Measurements from ENCODE around the gene CLDN12. TPM values are rescaled to one million over a fixed set of nuclear protein-coding genes. Genes with fewer than 3 reads are reported as not detected.

The CLDN12 gene
- total RNA-seq, 4 donors from 2014 or later = 10.0 to 17.8 (median 14.6) TPM

DNA sequence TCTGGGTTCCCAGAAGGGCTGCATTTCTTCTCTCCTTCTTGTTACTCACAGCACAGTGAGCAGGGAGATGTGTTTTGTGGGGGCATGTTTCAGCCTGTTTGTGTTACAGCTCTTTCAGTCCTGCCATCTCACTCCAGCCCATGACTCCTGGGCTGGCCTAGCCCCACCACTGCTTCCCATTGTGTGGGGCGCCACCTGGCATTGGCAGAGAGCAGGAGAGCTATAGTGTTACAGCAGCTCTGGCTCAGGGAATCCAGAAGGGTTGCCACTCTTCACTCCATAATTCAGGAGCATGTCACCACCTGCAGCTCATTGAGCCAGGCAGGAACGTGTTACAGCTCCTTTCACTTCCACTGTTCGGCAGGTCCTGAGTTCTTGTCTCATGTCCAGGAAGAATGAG is 30.0 kb downstream of the CLDN12 start:
- TF ChIP-seq, protein P1, sequence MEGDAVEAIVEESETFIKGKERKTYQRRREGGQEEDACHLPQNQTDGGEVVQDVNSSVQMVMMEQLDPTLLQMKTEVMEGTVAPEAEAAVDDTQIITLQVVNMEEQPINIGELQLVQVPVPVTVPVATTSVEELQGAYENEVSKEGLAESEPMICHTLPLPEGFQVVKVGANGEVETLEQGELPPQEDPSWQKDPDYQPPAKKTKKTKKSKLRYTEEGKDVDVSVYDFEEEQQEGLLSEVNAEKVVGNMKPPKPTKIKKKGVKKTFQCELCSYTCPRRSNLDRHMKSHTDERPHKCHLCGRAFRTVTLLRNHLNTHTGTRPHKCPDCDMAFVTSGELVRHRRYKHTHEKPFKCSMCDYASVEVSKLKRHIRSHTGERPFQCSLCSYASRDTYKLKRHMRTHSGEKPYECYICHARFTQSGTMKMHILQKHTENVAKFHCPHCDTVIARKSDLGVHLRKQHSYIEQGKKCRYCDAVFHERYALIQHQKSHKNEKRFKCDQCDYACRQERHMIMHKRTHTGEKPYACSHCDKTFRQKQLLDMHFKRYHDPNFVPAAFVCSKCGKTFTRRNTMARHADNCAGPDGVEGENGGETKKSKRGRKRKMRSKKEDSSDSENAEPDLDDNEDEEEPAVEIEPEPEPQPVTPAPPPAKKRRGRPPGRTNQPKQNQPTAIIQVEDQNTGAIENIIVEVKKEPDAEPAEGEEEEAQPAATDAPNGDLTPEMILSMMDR (IDR thresholded peaks at IDR 0.05; ENCODE audit: low read depth) = no peak

DNA sequence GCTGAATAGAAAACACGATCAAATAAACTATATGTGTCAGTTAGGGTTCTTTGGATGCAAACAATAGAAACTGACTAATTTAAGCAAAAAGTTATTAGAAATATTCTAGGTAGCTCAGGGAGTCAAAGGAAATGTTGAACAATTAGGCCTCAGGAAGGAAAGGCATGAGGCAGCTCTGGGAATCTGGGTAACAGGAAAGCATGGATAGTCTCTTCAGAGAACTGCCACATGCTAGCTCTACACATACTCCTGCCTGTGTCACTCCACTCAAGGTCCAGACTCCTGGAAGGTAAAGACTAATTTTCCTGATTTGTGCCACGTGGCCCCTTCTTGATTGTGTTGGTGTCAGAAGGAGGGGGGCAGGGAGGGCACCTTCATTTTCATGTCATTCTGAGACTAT is 42.4 kb downstream of the CLDN12 start:
- TF ChIP-seq, protein P1 (IDR thresholded peaks at IDR 0.05; ENCODE audit: low read depth) = no peak

DNA sequence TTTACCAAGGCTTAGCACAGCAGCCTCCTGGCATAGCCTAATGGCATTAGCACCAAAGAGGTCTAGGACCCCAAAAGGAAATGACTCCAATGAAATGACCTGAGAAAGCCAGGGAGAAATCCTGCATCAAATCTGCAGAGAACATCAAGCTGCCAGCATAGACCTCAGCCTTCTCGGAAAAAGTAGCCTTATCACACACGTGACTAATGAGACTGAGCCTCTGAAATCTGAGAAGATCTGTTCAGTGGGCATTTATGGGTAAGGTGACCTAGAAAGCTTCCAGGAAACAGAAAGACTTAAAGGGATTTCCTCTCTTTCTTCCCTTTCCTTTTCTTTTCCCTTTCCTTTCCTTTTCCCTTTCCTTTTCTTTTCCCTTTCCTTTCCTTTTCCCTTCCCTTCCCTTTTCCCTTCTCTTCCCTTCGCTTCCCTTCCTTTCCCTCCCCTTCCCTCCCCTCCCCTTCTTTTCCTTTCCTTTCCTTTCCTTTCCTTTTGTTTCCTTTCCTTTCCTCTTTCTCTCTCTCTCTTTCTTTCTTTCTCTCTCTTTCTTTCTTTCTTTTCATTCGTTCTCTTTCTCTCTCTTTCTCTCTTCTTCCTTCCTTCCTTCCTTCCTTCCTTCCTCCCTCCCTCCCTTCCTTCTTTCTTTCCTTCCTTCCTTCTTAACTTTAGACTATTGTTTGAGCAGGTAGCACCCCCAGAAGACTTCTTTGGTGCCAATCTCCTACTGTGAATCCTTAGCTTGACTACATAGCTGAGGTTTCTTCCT is 43.1 kb downstream of the CLDN12 start:
- TF ChIP-seq, protein P1 (IDR thresholded peaks at IDR 0.05; ENCODE audit: low read depth) = no peak

DNA sequence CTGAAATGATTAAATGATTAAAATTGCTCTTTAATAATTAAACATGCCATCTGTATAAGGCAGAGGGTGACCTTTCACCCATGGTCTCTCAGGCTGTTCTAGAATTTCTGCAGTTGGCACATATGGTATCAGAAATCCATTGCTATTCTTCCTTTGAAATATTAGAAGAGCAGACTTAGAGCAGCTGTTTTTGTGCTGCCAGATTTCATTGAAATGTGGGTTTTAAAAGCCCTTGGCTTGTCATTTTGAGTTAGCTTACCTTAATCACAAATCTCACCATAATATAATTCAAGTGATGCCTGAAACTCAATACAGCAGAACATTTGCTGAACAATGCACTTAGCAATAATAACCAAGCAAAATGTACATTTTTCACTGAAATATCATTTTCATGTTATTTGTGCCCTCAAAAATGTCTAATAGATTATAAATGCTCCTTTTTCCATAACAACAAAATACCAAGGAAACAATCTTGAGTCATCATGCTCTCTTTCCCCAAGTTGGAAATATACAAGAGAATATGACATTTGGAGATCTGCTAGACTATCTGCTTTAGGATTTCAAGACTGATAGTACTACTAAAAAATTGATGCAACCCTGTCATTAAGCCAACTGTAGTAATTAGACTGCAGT is 50.1 kb downstream of the CLDN12 start:
- TF ChIP-seq, protein P1 (IDR thresholded peaks at IDR 0.05; ENCODE audit: low read depth) = no peak

DNA sequence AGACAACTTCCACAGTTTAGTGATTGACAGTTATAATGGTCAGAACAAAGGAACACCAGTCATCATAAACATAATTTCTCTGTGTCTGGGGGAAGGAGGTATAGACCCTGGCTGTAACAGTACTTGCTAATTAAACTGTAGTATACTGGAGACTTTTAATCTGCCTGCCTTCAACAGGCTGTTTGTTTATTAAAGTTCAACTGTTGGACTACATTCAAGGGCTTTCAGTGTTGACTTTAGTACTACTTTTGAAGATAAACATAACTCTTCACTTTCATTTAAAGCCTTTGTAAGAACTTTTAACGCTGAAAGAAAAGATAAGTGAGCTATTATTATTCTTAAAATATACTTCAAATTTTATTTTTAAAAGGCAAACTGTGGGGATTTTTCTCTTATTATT is 50.7 kb downstream of the CLDN12 start:
- TF ChIP-seq, protein P1 (IDR thresholded peaks at IDR 0.05; ENCODE audit: low read depth) = no peak

DNA sequence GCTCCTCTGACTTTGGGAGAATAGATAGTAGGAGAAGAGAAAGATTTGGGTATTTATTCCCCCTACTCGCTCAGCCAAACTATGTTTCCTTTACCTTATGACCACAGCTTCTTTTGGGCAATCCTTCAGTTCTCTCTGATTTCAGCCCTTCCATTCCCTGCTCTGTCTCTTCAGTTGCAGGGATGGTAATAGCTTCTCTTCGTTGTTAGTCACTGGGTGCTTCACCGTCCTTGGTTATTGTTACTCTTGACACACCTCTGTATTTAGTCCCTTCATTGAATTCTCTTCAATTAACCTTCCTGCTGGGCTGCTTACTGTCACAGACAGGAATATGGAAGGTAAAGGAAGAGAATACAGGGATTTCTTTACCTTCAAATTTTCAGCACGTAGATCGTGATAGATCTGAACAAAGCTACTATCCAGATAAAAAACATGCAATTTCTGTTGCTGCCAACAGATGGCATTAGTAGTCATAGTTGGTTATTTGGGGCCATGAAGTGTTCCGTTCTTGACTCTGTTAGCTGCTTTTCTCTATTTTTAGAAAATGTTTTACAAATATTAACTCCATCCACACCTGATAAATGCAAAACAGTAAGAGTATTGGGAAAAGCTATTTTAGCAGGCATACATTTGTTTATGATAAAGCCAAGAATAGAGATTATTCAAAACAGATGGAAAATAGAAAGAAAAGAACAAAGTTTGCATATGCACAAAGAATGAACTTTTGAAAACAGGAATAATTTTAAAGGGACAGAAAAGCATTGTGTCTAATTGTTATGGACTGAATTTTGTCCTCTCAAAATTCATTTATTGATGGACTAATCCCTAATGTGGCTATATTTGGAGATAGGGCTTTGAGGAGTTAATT is 52.1 kb downstream of the CLDN12 start:
- TF ChIP-seq, protein P1 (IDR thresholded peaks at IDR 0.05; ENCODE audit: low read depth) = no peak

DNA sequence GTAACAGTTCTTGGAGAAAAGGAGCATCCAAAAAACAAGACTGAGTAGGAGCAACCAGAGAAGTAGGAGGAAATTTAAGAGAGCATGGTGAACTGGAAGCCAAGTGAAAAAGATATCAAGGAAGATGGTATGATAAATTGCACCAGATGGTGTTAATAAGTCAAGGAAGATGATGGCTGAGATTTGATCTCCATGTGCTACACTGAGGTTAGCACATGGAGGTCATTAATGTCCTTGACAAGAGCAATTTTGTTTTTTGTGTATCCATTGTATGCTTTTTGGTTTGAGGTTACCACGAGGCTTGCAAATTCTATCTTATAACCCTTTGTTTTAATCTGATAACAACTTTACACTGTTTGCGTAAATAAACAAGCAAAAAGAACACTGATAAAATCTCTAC is 54.8 kb downstream of the CLDN12 start:
- TF ChIP-seq, protein P1 (IDR thresholded peaks at IDR 0.05; ENCODE audit: low read depth) = no peak
